HCT116 (cell line): ENCODE results near the gene ASPHD2. TPM values are rescaled to one million over a fixed set of nuclear protein-coding genes. Genes with fewer than 3 reads are reported as not detected.

Experiments
- ATAC-seq: fragments of 200-7000 bp; cut with Tn5 transposase; 2 replicates; pipeline ENCODE4 v1.9.1; 2020; ENCODE audit warnings: mild to moderate bottlenecking, moderate library complexity
- BruUV-seq: library from RNA; stranded (reverse); fragments of 400-500 nt; replicated peaks from 2 replicates; lab custom pipeline; 2021; lab: Mats Ljungman, UMichigan
- CTCF ChIA-PET: fragments of 300-600 bp; sonication (Branson Sonifier 250); formaldehyde crosslinking; loops from one replicate; lab custom pipeline; 2021; ENCODE audit warnings: antibody characterized with exemption; lab: Charles Lee
- POLR2A ChIA-PET: fragments of 300-600, 350-600 bp; sonication (Branson Sonifier 250); formaldehyde crosslinking; loops from one replicate; lab custom pipeline; 2021; ENCODE audit warnings: antibody characterized with exemption; lab: Charles Lee
- RAD21 ChIA-PET, 2 experiments: fragments of 300-600 bp; sonication (Branson Sonifier 250); formaldehyde crosslinking; loops; one replicate each; lab custom pipeline; 2023; ENCODE audit warnings: low total read pairs in 2 of 2; ENCODE audit not compliant: uncharacterized antibody in 2 of 2, unreplicated experiment in 2 of 2, low non-redundant PET in 1 of 2; lab: Charles Lee
- DNase-seq: peaks from one replicate; pipeline ENCODE4 v3.0.0-alpha.2; 2010; ENCODE audit warnings: low read depth, low spot score
- H2AFZ ChIP-seq: fragments of 200-600 bp; shearing (Covaris generic), sonication (generic); 2 replicates; pipeline ENCODE4 v1.6.1; 2017; ENCODE audit warnings: low read depth, mixed run types, mixed read lengths, antibody characterized with exemption, low read length; ENCODE audit not compliant: poor library complexity, severe bottlenecking
- H3K27ac ChIP-seq: 2 replicates; pipeline ENCODE4 v1.5.1; 2012; ENCODE audit warnings: low read depth, low read length
- H3K27me3 ChIP-seq: fragments of 200-600 bp; sonication (generic); 2 replicates; pipeline ENCODE4 v1.6.1; 2016; ENCODE audit warnings: mixed run types, low read length, mixed read lengths; ENCODE audit not compliant: insufficient read depth
- H3K36me3 ChIP-seq, 2 experiments: fragments of 200-500 bp in 1 of 2; fragments of 200-600 bp in 1 of 2; sonication (Bioruptor generic) in 1 of 2; sonication (generic) in 1 of 2; 2 replicates each; pipeline versions ENCODE4 v1.5.1 to v1.6.1; 2014 to 2016; ENCODE audit warnings: low read length in 2 of 2, inconsistent platforms in 1 of 2, mixed read lengths in 1 of 2, mixed run types in 1 of 2; ENCODE audit not compliant: insufficient read depth in 2 of 2, control insufficient read depth in 1 of 2
- H3K4me1 ChIP-seq, 2 experiments: fragments of 200-600 bp in 1 of 2; sonication (generic) in 1 of 2; 2 replicates each; pipeline versions ENCODE4 v1.5.1 to v1.6.1; 2012 to 2017; ENCODE audit warnings: low read length in 2 of 2, inconsistent platforms in 1 of 2, mild to moderate bottlenecking in 1 of 2, mixed read lengths in 1 of 2, mixed run types in 1 of 2, moderate library complexity in 1 of 2; ENCODE audit not compliant: insufficient read depth in 2 of 2, control insufficient read depth in 1 of 2
- H3K4me2 ChIP-seq: fragments of 200-600 bp; sonication (generic); 2 replicates; pipeline ENCODE4 v1.6.1; 2017; ENCODE audit warnings: mixed run types, low read length, mixed read lengths
- H3K4me3 ChIP-seq, 2 experiments: fragments of 200-600 bp in 1 of 2; sonication (generic) in 1 of 2; replicated peaks in 1 of 2; 2 replicates each; pipeline ENCODE4 v1.5.1; 2011 to 2016; ENCODE audit warnings: low read length in 2 of 2, control low read depth in 1 of 2, low read depth in 1 of 2, mild to moderate bottlenecking in 1 of 2, mixed read lengths in 1 of 2, mixed run types in 1 of 2
- H3K79me2 ChIP-seq: fragments of 200-600 bp; sonication (generic); 2 replicates; pipeline ENCODE4 v1.6.1; 2017; ENCODE audit warnings: mild to moderate bottlenecking, mixed run types, low read length, moderate library complexity, mixed read lengths; ENCODE audit not compliant: insufficient read depth
- H3K9ac ChIP-seq: fragments of 200-600 bp; sonication (generic); 2 replicates; pipeline ENCODE4 v1.6.1; 2016; ENCODE audit warnings: low read length, mixed read lengths
- H3K9me2 ChIP-seq: fragments of 200-600 bp; sonication (generic), shearing (Covaris generic); 2 replicates; pipeline ENCODE4 v1.6.1; 2017; ENCODE audit warnings: mixed run types, mild to moderate bottlenecking, moderate library complexity; ENCODE audit not compliant: insufficient read depth
- H3K9me3 ChIP-seq, 2 experiments: fragments of 200-500 bp in 1 of 2; fragments of 200-600 bp in 1 of 2; sonication (Bioruptor generic) in 1 of 2; sonication (generic) in 1 of 2; 2 replicates each; pipeline ENCODE4 v1.6.1; 2014 to 2017; ENCODE audit warnings: low read length in 2 of 2, mixed read lengths in 2 of 2, inconsistent platforms in 1 of 2, low read depth in 1 of 2, mild to moderate bottlenecking in 1 of 2, mixed run types in 1 of 2, moderate library complexity in 1 of 2; ENCODE audit not compliant: control insufficient read depth in 1 of 2, insufficient read depth in 1 of 2
- H4K20me1 ChIP-seq: fragments of 200-600 bp; sonication (generic), shearing (Covaris generic); 2 replicates; pipeline ENCODE4 v1.6.1; 2017; ENCODE audit warnings: mixed run types, mild to moderate bottlenecking, moderate library complexity; ENCODE audit not compliant: insufficient read depth
- ATF3 ChIP-seq: IDR thresholded peaks from 2 replicates; pipeline ENCODE4 v1.6.1; 2012
- CBX3 ChIP-seq: IDR thresholded peaks from 2 replicates; pipeline ENCODE4 v1.6.1; 2012; ENCODE audit warnings: low read depth
- EGR1 ChIP-seq: IDR thresholded peaks from 2 replicates; pipeline ENCODE4 v1.6.1; 2012; ENCODE audit warnings: low read depth
- EZH2phosphoT487 ChIP-seq: fragments of 200-600 bp; IDR thresholded peaks from 2 replicates; pipeline ENCODE4 v1.6.1; 2018; ENCODE audit warnings: antibody characterized with exemption, borderline replicate concordance
- FOSL1 ChIP-seq: IDR thresholded peaks from 2 replicates; pipeline ENCODE4 v1.6.1; 2012; ENCODE audit warnings: low read depth
- JUND ChIP-seq: IDR thresholded peaks from 2 replicates; pipeline ENCODE4 v1.6.1; 2012
- RAD21 ChIP-seq: IDR thresholded peaks from 2 replicates; pipeline ENCODE4 v1.6.1; 2012; ENCODE audit warnings: low read depth, mild to moderate bottlenecking
- SIN3A ChIP-seq: IDR thresholded peaks from 2 replicates; pipeline ENCODE4 v1.6.1; 2012; ENCODE audit warnings: low read depth
- intact Hi-C: fragments of 100-400 bp; cut with micrococcal nuclease; formaldehyde crosslinking; loops from 2 replicates; pipeline ENCODE4 v1.10.0; 2022
- total RNA-seq: library from RNA; stranded (reverse); gene quantifications from one replicate; pipeline ENCODE4 v1.2.1, GENCODE V29; 2021; ENCODE audit not compliant: unreplicated experiment

Gene ASPHD2
- total RNA-seq, 1 experiment from 2014 or later, result 4.1 TPM

- TF ChIP-seq EZH2phosphoT487 (no peak), ATF3 (no peak), CBX3 (no peak), EGR1 (peak; percentile 35; the same call in 1 of the 2 replicates), FOSL1 (no peak), SIN3A (peak; percentile 64; the same call in 1 of the 2 replicates)
Measured at GRCh38 chr22:26483439-26484359, 54.6 kb downstream of the ASPHD2 start, which contains the start of the genes HPS4 and SRRD (continued).

DNA sequence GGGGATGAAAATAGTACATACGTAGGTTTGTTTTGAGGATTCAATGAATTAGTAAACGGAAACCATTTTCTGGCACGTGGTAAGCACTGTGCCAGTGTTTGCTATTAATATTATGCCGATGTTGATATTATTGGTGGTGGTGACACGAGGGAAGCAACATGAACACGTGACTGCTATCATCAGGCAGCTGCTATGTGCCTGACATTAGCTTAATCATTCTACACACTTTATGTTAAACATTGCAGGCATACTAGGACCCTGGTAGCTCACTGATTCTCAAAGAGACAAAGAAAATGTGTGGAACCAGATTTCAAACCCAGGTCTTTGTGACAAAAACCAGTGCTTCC is 55.3 kb downstream of the ASPHD2 start:
- CTCF ChIA-PET, result interaction anchor here (1.6 to 2.1 kb wide), 3 partner anchors 18 to 181 kb away, joined by 5 to 7 read pairs (median 6); no protein-coding TSS in a partner anchor
- TF ChIP-seq RAD21 (no peak), JUND (no peak)
- TF ChIP-seq, all 23 proteins: peak for 0
- POLR2A ChIA-PET, result no interaction called here
- peak overlapping the region; percentile 79 for H3K4me2 ChIP-seq
- DNase-seq (no peak), ATAC-seq (peak; percentile 18; the same call in 1 of the 2 replicates)
- H2AFZ ChIP-seq, result no peak overlapping the region
- no peaks in the 10 kb centered on the region for H3K27me3 ChIP-seq
- BruUV-seq, result TSS peak; percentile 51
- peak overlapping the region; percentile 79; the same call in 1 of the 2 replicates for H3K27ac ChIP-seq
- H3K36me3 ChIP-seq, result peaks cover 15 to 23% of the 10 kb centered on the region in 2 experiments; a peak in 2 of 4 replicates
- H3K4me1 ChIP-seq, result peaks cover 10 to 15% of the 10 kb centered on the region in 2 experiments
- no peaks in the 10 kb centered on the region for H4K20me1 ChIP-seq
- intact Hi-C loops, result no loop called here
- H3K79me2 ChIP-seq, result peaks cover 74% of the 10 kb centered on the region
- H3K9me3 ChIP-seq, result no peaks in the 10 kb centered on the region
- RAD21 ChIA-PET, result no interaction called here
- H3K9me2 ChIP-seq, result no peaks in the 10 kb centered on the region
- peak overlapping the region; percentile 93 for H3K9ac ChIP-seq
- peak overlapping the region; percentile 78 to 95 for H3K4me3 ChIP-seq
